ENCODE measurements around the gene ACSM3.

GRCh38 chr16:20826039-20826566 lies 62.3 kb downstream of the ACSM3 start:
- TF ChIP-seq POLR2A (IDR thresholded peaks at IDR 0.05) (no peak), CTCF (IDR thresholded peaks at IDR 0.05) (no peak)
